Uterus (tissue), 4 donors: ENCODE measurements around the gene SLC9A7. TPM values are rescaled to one million over a fixed set of nuclear protein-coding genes. Genes with fewer than 3 reads are reported as not detected.

ENCODE experiments used
- DNase-seq, 2 donors: peaks; one replicate each; pipeline ENCODE4 v3.0.0-alpha.2; 2019 to 2020
- H3K27ac ChIP-seq, 2 donors: fragments of 200-600 bp; sonication (generic); 1 replicate in 1 of 2; 2 replicates in 1 of 2; pipeline ENCODE4 v1.5.1; 2016 to 2018
- H3K27me3 ChIP-seq, 2 donors: fragments of 200-600 bp; sonication (generic); one replicate each; pipeline ENCODE4 v1.5.1; 2018 to 2019; ENCODE audit warnings: control low read depth in 1 of 2
- H3K36me3 ChIP-seq, 2 donors: fragments of 200-600 bp; sonication (generic); one replicate each; pipeline ENCODE4 v1.5.1; 2019; ENCODE audit warnings: control low read depth in 1 of 2
- H3K4me1 ChIP-seq, 2 donors: fragments of 200-600 bp; sonication (generic); one replicate each; pipeline ENCODE4 v1.5.1; 2018 to 2019; ENCODE audit warnings: control low read depth in 1 of 2
- H3K4me3 ChIP-seq, 2 donors: fragments of 200-600 bp; sonication (generic); 1 replicate in 1 of 2; 2 replicates in 1 of 2; pipeline ENCODE4 v1.5.1; 2018 to 2019; ENCODE audit warnings: mild to moderate bottlenecking in 1 of 2
- H3K9me3 ChIP-seq, 2 donors: fragments of 200-600 bp; sonication (generic); one replicate each; pipeline ENCODE4 v1.5.1; 2019; ENCODE audit warnings: control low read depth in 1 of 2
- CTCF ChIP-seq, 4 experiments: fragments of 200-600 bp in 2 of 4; fragments of 450-650 bp in 2 of 4; sonication (generic) in 2 of 4; IDR thresholded peaks; one replicate each; pipeline ENCODE4 v1.5.1; 2016 to 2019; ENCODE audit warnings: antibody characterized with exemption in 4 of 4, mild to moderate bottlenecking in 2 of 4, moderate library complexity in 1 of 4
- POLR2A ChIP-seq, 2 donors: fragments of 450-650 bp; IDR thresholded peaks; one replicate each; pipeline ENCODE4 v1.6.1; 2016; ENCODE audit warnings: antibody characterized with exemption in 2 of 2, mild to moderate bottlenecking in 1 of 2, moderate library complexity in 1 of 2
- intact Hi-C: fragments of 100-400 bp; cut with DNase I; formaldehyde crosslinking; loops from one replicate; pipeline ENCODE4 v1.15.1; 2023; ENCODE audit warnings: low total_unique reads
- total RNA-seq, 4 donors: library from RNA; depleted of rRNA in 3 of 4; stranded (reverse); fragments of >200 nt in 3 of 4; gene quantifications; one replicate each; pipeline versions ENCODE4 v1.1.0 to v1.2.4, GENCODE V29; 2014 to 2023
- donor health status: DM: yes; HTN: yes; CAD: no.

SLC9A7 gene
- total RNA-seq, 4 donors from 2014 or later, result 0.51 to 6.4 (median 3.3) TPM

- intact Hi-C loops, result no loop called here
- Histone ChIP-seq H3K9me3 (no peaks in the 10 kb centered on the region), H3K4me1 (no peaks in the 10 kb centered on the region), H3K36me3 (no peaks in the 10 kb centered on the region), H3K27me3 (no peaks in the 10 kb centered on the region), H3K27ac (no peak overlapping the region), H3K4me3 (no peak overlapping the region)
- TF ChIP-seq CTCF (IDR thresholded peaks at IDR 0.05) (no peak), POLR2A (IDR thresholded peaks at IDR 0.05) (no peak)
- no peak for DNase-seq
Measured at GRCh38 chrX:46722742-46723568, 36.0 kb downstream of the SLC9A7 start.

- Histone ChIP-seq H3K4me1 (no peaks in the 10 kb centered on the region), H3K27ac (no peak overlapping the region), H3K4me3 (no peak overlapping the region), H3K27me3 (peaks cover 0 to 4% of the 10 kb centered on the region in 2 donors), H3K36me3 (no peaks in the 10 kb centered on the region), H3K9me3 (no peaks in the 10 kb centered on the region)
- intact Hi-C loops, result no loop called here
- no peak for DNase-seq
- no peak for TF ChIP-seq CTCF (IDR thresholded peaks at IDR 0.05)
- TF ChIP-seq POLR2A (IDR thresholded peaks at IDR 0.05), result no peak
Measured at GRCh38 chrX:46716796-46717195, 42.1 kb downstream of the SLC9A7 start.

- H3K27me3 ChIP-seq, result peaks cover 0 to 4% of the 10 kb centered on the region in 2 donors
- no peaks in the 10 kb centered on the region for H3K36me3 ChIP-seq
- no peak for TF ChIP-seq CTCF (IDR thresholded peaks at IDR 0.05)
- TF ChIP-seq POLR2A (IDR thresholded peaks at IDR 0.05), result no peak
- no peak for DNase-seq
- no peaks in the 10 kb centered on the region for H3K9me3 ChIP-seq
- no peaks in the 10 kb centered on the region for H3K4me1 ChIP-seq
- intact Hi-C loops, result no loop called here
- no peak overlapping the region for H3K4me3 ChIP-seq
- H3K27ac ChIP-seq, result no peak overlapping the region
Measured at GRCh38 chrX:46715997-46716396, 42.9 kb downstream of the SLC9A7 start.

GRCh38 chrX:46715530-46715929 lies 43.4 kb downstream of the SLC9A7 start:
- H3K27me3 ChIP-seq, result peaks cover 0 to 4% of the 10 kb centered on the region in 2 donors
- H3K27ac ChIP-seq, result no peak overlapping the region
- no peaks in the 10 kb centered on the region for H3K4me1 ChIP-seq
- no peak overlapping the region for H3K4me3 ChIP-seq
- H3K36me3 ChIP-seq, result no peaks in the 10 kb centered on the region
- DNase-seq, result no peak
- intact Hi-C loops, result no loop called here
- TF ChIP-seq POLR2A (IDR thresholded peaks at IDR 0.05) (no peak), CTCF (IDR thresholded peaks at IDR 0.05) (no peak)
- H3K9me3 ChIP-seq, result no peaks in the 10 kb centered on the region

GRCh38 chrX:46713672-46714490 lies 45.0 kb downstream of the SLC9A7 start:
- DNase-seq, result no peak
- no peak for TF ChIP-seq CTCF (IDR thresholded peaks at IDR 0.05)
- TF ChIP-seq POLR2A (IDR thresholded peaks at IDR 0.05), result no peak
- H3K27ac ChIP-seq, result no peak overlapping the region
- H3K4me1 ChIP-seq, result no peaks in the 10 kb centered on the region
- peaks cover 0 to 4% of the 10 kb centered on the region in 2 donors for H3K27me3 ChIP-seq
- H3K4me3 ChIP-seq, result no peak overlapping the region
- no peaks in the 10 kb centered on the region for H3K36me3 ChIP-seq
- intact Hi-C loops, result no loop called here
- H3K9me3 ChIP-seq, result no peaks in the 10 kb centered on the region
